HG03045 (cell line): Measurements from ENCODE around the gene UNK.

ENCODE experiments used
- ATAC-seq: cut with Tn5 transposase; IDR thresholded peaks from one replicate; pipeline ENCODE4 v1.9.1; 2021; ENCODE audit warnings: mild to moderate bottlenecking, moderate library complexity; ENCODE audit not compliant: unreplicated experiment

UNK gene

GRCh38 chr17:75784473-75785015, at the start of gene UNK:
Gene UNK, plus strand, starts transcription at chr17:75784806. Its CDS starts 75 bp downstream, at chr17:75784881.
- peak; percentile 71 for ATAC-seq

- no peak for ATAC-seq
Observed at GRCh38 chr17:75736173-75736835, 48.3 kb upstream of the UNK start.

- no peak for ATAC-seq
Observed at GRCh38 chr17:75737133-75737962, 47.3 kb upstream of the UNK start.

GRCh38 chr17:75738218-75738802, 46.3 kb upstream of the UNK start:
- ATAC-seq = no peak

- no peak for ATAC-seq
Observed at GRCh38 chr17:75739174-75739573, 45.4 kb upstream of the UNK start.

- ATAC-seq = no peak
Observed at GRCh38 chr17:75739801-75740200, 44.8 kb upstream of the UNK start.

GRCh38 chr17:75740215-75740614, 44.4 kb upstream of the UNK start:
- ATAC-seq = no peak

GRCh38 chr17:75740631-75741077, 44.0 kb upstream of the UNK start:
- ATAC-seq = no peak

GRCh38 chr17:75742337-75742736, 42.3 kb upstream of the UNK start:
- ATAC-seq = no peak

GRCh38 chr17:75743625-75744206, 40.9 kb upstream of the UNK start:
- no peak for ATAC-seq

- ATAC-seq = no peak
Observed at GRCh38 chr17:75748706-75749105, 35.9 kb upstream of the UNK start.

GRCh38 chr17:75749545-75750389, 34.8 kb upstream of the UNK start:
- ATAC-seq = no peak

GRCh38 chr17:75750661-75751423, 33.8 kb upstream of the UNK start:
- no peak for ATAC-seq

GRCh38 chr17:75751676-75752404, 32.8 kb upstream of the UNK start:
- no peak for ATAC-seq

- no peak for ATAC-seq
Observed at GRCh38 chr17:75752405-75752709, 32.2 kb upstream of the UNK start.

GRCh38 chr17:75752802-75753513, 31.6 kb upstream of the UNK start:
- ATAC-seq = no peak

GRCh38 chr17:75753514-75754377, 30.9 kb upstream of the UNK start:
- peak; percentile 54 for ATAC-seq
